CD1c-positive myeloid dendritic cell (primary cell): Measurements from ENCODE around the gene ERC2.

Experiments
- DNase-seq: peaks from one replicate; pipeline ENCODE4 v3.0.0-alpha.2; 2016; ENCODE audit errors: extremely low spot score

The ERC2 gene

DNA sequence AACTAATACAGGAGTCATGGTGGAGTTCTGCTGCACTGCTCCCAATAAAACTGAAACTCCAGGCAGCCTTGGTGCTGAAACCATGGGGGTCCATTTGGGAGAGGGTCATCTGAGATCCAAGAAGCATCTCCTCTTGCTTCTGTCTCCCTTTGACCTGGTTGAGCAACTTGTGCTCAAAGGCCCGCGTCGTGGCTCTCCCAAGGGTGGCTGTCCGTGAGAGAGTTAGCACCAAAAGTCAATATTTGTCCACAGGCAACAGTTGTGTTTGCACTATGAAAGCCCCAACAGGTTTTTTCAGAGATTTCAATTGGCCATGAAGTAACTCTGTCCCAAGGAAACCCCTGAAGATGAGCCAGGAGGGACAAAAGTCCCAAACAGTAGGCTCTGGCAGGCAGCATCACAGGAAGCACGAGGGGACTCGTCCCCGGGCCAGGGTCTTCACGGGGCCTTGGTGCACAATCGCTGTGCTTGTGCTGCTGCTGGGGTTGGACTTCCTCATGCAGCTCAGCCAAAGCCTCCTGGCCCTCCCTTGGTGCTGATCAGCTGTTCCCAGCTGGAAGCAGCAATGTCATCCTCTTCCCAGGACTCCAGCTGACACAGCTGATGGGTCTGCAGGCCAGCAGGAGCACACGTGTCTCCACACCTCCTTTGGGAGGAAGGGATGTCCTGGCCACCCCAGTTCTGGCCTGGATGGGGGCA is 941.8 kb downstream of the ERC2 start:
- DNase-seq, result no peak

DNA sequence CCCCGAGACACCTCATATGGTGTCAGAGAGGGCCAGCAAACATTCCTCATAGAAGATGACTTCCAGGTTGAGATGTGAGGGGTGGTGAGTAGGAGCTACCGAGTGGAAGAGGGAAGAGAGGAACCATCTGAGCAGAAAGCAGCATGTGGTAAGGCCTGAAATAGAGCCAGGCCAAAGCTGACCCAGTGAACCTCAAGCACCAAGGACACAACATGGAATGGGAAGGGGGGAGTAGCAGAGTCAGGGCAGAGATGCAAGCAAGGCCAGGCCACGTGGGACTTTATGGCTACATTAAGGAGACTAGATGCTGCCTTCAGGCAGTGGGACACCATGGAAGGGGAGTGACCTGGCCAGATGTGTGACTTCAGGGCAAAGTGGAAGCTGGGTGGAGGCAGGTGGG is 942.8 kb downstream of the ERC2 start:
- DNase-seq, result no peak

DNA sequence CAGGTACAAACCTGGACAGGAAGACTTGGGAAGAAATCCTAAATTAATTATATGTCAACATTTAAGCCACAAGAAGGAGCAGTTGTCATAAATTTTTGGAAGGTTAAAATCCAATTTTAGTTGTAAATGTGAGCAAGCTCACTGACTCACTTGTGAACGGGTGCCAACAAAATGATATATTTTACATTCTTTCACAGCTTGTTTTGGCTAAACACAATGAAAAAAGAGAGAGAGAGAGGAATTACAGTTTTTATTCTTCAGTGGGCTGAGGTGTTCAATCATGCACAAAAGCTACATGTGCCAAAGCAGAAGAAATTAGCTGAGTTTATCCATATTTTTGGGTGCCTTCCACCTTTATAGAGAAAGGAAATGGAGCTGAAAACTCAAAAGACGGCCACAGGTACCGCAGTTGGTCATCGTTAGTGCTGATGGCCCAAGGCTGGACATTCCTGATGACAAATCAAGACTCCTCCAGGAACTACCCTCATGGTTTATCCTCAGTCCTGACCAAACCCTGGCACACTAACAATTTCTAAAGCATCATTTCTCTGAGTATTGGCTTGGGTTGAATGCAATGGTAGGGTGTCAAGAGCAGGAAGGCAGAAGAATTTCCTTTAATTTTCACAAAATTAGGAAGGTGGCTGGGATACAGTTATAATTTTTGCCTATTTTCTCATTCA is 943.6 kb downstream of the ERC2 start:
- no peak for DNase-seq

DNA sequence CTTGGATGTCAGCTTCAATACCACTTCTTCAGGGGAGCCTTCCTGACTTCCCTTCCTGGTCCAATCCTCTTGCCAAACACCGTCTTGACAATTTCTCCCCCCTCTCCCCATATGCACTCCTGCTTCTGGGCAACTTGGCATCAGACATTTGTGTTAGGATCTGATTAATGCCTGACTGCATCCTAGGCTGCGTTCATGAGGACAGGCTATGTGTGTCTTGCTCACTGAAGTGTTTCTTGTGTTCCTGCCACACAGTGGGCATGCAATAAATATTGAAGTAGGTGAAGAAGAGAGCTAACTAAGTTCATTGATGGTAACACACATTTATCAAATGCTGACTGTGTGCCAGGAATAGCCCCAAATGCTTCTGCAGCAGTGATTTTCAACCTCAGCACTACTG is 944.8 kb downstream of the ERC2 start:
- no peak for DNase-seq

DNA sequence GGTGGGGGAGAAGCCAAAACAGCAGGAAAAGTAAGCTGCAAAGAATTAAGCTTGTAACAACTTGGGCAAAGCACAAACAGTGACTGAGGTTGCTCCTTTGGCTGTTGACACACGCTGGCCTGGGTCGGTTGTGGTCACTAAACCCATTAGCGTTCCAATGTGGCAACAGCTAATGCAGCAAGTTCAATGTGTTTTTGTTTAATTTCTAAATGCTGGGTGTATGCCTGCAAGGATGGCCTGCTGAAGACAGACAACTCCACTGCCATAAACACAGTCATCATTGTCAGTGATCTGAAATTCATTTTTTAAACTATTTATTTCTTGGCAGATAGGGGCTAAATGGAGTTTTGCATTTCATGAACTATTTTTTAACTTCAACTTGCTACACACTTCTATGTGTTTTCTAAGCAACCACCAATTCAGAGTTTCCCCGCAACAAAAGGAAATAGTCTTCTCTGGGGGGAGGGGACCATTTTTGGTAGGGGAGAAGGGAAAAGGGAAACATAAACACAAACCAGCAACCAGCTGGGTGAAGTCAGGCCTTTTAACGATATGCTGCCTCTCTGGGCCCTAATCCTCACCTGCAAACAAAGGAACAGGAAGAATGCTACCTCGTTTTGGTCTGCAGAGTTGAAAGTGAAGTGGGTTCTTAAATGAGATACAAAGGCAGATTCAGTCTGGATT is 946.4 kb downstream of the ERC2 start:
- DNase-seq, result no peak

DNA sequence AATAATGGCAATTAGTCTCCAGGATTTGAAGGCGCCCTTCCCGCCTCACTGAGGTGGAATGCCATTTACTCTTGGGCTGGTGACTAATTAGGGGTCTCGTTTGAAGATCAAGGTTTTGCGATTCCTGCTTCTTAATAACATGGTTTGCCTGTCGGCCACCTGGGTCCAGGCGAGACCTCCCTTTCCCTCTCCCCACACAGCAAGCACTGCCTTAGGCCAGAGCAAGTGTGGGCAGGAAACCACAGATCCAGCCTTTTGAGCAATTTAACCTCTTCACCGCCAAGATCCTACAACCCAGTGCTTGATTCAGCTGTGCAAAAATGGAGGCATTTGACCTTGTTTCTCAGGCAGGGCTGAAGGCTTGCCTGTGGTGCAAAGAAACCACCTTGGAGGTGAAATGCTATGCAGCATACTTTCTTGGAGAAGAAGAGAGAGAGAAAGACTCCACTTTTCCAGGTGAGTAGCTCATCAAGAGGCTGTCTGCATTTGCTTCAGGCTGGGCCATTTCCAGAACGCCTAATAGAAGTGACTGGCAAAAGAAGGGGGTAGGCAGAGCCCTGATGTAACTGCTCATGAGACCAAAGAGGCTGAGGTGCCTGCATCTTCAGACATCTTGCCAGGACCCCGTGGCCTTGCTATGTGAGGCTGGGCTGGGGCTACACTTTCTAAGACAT is 947.1 kb downstream of the ERC2 start:
- DNase-seq, result no peak

DNA sequence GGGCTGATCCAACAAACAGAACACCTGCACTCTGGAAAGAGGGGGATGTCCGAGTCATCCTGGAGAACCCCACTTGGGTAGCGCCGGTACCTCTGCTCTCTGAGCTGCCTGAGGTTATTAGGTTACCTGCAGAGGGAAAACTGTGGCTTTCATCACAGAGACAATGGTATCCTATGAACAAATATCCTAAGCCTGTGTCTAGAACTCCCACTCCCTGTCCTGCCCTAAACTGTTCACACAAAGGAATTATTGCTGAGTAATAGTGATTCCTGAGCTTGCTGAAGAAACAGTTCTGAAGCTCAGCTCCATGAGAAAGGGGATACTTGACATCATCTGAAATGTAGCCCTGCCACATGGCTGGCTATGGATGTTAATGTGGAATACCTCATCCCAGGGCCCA is 949.2 kb downstream of the ERC2 start:
- no peak for DNase-seq

DNA sequence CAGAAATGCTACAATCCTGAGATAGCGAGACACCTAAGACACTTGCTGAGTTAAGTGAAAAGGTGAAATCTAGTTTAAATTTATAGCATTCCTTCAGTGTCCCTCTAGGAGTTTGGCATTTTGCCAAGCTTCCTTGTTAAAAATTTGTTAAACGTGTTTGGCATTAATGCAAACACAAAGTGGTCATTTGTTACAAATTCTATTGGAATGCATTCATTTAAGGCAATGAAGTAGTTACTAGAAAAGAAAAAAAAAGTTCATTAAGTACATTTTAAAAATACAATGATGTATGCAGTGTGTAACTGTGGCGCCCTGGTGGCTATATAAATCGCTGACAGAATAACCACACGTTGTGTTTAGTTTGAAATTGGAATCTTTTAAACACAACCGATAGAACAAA is 949.8 kb downstream of the ERC2 start:
- no peak for DNase-seq

DNA sequence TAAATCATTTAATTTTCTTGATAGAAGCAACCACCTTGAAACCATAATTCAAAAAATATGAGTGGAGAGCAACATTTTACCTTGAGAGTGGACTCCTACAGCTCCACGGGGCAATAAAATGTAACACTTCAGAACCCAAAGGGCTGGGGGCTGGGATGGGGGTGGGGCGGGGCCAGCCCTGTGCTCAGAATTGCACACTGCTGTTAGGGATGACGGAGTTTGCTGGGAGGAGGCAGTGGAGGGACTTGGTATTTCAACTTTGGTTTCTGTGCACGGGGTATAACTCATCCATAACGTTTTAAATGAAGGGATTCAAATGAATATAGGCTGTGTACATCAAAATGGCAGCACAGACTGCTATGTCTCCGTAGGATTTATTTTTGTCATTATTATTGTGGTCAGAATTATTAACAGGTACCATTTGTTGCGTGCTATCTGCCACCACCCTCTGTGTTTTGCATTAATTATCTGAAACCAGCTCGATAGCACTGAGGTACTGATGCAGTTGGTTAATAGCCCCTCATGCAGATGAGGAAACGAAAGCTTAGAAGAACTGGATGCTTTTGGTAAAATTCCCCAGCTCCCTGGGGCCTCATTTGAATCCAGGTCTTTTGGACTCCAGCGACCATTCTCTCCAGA is 951.8 kb downstream of the ERC2 start:
- DNase-seq, result no peak

DNA sequence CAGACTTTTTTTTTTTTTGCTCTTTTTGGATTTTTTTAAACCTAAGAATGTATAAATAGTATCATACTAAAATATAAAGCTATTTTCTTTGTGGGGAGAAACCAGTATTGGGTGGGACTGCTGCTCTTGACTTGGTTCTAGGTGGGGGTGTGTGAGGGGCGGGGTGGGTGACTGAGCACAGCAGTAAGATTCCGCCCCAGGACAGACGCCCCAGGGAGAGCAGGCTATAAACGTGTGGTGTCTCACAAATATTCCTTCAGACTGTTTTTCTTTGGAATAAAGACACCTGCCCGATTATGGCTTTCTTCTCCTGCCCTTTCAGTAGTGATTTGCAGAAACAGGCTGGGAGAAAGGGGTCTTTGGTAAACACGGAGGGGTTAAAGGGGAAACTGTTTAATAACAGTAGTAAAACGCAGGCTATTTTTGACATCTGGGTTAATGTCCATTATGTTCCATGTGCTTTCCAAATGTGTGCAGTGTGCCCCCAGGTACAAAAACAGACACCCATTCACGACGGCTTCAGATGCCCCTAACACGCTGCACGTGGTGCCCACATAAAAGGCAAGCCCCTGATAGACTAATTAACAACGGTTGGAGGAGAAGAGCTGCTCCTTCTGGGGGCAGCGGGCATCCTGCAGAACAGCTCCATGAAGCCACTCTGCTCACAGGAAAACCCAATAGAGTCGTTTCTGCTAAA is 952.6 kb downstream of the ERC2 start:
- no peak for DNase-seq

DNA sequence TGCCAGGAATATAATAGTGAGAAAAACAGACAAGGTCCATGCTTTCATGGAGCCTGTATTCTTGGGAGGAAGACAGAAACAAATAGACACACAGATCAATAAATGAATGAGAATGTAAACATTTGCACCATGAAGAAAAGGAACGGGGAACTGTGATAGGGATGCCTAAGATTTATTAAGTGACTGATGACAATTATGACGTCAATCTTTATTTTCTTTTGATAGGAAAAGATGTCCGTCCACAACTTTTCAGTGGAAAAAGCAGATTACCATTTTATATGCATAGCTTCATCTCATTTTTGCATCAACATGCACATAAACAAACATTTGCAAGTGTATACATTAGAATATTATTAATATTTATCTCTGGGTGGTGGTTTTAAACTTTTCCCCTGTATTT is 953.3 kb downstream of the ERC2 start:
- no peak for DNase-seq

DNA sequence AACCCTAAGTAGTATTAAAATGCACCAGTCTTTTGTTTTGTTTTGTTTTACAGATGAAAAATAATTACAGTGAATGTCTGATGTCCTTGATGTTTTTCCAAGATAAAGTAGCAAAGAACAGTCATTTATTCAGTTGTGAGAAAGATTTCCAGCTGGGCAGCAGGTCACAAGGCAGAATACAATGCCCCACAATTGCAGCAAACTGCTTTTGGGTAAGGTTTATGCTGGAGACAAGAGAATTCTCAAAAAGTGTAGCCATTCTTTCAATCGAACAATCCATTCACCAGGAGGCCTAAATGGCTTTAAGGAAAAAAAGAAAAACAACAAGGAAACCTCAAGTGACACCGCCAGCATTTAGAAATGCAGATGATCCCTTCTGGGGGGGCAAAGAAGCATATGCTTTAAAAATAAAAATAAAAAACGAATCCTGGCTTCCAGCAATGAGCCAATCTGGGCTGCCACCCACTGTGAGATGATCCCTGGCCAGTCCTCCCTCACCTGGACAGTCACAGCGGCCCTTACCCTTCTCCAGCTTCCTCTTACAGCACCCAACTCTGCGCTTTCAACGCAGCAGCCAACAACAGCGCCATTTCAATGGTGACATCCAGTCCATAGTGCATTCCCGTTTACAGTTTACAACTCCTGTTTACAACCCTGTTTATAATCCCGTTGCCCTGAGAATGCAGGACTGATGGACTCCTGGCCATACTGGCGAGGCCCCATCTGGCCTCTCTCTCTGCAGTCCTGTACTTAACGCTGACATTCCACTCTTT is 955.5 kb downstream of the ERC2 start:
- no peak for DNase-seq

DNA sequence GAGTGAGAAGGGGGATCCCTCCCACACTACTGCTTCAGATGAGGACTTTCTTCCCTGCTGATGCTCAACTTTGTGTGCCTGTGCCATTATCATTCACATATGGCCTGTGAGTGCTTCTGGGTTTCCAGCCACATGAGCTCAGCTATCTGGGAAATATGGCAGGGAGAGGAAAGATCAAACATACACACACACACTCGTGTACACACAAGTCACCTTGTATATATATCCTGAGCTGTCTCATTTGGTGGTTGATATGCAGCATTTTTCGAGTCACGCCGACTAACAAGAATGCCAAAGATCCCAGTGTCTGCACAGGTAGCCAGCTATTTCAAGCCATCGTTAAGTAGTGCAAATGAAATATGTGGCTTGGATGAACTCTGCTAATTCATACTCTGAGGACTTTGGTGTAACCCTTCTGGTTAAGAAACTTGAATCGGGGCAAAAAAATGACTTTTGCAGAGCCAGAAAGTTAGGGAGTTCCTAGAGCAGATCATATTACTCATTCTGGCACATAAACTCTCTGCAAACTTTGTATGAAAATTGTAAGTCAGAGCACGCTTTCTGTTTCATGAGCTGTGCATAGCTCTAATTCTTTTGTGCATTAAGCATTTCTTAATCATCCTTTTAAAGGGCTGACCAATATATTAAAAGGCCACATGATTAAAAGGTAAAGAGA is 956.2 kb downstream of the ERC2 start:
- DNase-seq, result no peak

DNA sequence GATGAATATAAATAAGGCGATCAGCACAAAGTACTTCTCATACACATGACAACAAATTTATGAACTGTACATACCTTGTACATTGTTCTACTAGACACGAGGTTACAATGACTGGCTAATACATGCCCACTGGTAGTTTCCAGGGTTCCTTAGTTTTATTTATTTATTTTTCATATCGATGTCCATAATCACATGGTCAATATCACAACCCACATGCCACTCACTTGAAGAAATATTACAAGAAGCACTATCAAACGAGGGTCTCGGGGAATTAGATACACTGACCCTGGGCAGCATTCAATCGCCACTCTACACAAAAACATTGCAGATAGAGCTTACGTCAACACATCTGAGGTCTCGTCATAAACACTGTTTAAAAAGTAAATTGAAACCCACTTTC is 959.9 kb downstream of the ERC2 start:
- DNase-seq, result no peak

DNA sequence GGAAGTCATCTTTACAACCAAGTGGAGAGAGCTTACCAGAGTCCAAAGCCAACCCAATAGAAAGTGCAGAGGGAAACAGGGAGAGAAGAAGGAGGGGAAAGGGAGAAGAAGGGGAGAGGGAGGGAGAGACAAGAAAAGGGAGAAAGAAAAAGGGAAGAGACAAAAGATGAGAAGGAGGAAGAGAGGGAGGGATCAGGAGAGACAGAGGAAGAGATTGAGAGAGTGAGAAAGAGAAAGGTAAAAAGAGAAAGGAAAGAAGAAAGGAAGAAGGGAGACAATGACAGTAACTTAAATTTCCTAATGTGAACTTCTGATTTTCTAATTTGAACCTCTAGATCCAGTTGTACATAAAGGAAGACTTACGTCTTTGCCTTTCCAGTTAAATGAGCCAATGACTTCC is 960.5 kb downstream of the ERC2 start:
- DNase-seq, result peak; percentile 17

DNA sequence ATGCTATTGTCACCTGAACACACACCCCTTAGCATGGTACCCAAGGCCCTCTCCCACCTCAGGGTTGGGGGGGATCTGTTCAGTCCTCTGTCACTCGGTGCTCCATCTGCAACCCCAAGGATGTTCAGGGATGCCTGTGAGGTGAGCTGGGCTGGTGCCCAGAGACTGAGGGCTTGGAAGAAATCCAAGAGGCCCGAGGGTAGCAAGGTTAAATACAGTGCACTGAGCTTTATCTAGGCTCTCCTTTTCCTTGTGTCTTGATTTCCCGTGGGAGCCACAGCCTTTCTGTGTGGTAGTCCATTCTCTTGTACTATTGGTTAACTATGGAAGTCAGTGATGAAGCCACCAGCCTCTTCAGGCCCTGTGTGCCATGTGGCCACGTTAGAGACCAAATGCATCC is 962.5 kb downstream of the ERC2 start:
- no peak for DNase-seq

DNA sequence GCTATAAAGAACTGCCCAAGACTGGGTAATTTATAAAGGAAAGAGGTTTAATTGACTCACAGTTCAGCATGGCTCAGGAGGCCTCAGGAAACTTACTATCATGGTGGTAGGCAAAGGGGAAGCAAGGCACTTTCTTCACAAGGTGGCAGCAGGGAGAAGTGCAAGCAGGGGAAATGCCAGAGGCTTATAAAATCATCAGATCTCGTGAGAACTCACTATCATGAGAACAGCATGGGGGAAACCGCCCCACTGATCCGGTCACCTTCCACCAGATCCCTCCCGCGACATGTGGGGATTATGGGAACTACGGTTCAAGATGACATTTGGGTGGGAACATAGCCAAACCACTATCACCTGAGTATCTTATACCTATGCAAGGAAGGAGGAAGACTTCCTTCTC is 963.2 kb downstream of the ERC2 start:
- DNase-seq, result peak; percentile 29

DNA sequence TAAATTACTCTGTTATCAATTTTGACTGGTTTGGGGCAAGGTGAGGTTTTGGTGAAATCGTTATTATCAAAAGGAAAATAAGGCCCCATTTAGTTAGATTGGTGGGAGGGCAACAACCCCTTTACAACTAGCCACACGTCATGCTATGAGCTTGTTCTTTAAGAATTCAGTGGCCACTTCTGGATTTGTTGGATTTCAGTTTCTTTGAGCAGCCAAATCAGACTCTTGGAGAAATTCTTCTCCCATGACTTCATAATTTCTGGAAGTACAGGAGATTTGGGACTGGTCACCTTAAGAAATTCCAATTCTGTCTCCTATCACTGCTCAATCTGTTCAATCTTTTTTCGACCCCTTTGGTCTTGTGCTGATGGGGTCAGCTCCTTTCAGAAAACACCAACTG is 966.4 kb downstream of the ERC2 start:
- DNase-seq, result no peak

DNA sequence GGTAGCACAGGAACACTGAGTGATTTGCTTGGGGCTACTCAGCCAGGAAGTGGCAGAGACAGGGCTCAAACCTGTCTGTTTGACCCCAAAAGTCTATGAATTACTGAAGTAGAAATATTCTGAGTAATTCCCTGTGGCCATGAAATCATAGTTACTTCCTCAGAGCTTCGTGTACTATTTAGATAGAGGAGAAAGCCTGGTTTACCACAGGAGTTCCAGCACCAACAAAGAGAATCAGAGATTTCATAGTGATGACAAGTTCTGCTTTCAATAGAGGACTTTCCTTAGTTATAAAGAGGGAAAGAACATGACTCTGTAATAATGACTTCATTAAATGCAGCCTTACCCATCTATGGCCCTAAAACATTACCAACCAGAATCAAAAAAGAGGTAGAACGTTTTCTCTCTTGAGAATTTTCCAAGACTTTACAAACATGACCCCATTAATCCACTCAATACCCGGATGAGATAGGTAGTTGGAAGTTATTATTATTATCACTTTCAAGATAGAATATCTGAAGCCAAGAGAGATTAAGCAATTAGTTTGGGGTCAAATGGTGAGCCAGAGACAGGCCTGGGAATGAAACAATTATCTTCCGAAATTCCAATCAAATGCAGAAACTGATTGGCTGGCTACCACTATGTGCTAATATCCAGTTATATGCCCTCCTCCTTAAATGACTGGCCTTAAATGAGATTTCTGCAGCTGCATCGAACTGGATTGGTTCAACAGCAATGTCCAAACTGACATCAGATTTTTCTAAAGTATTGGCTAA is 967.5 kb downstream of the ERC2 start:
- peak; percentile 10 for DNase-seq
